K562 (cell line): ENCODE data around the gene PRKAG2.

Source experiments
- CCAR2 ChIP-seq: fragments of 200-400 bp; formaldehyde crosslinking; IDR thresholded peaks from 2 replicates; pipeline ENCODE4 v1.6.1; 2017; ENCODE audit warnings: mild to moderate bottlenecking, low read depth, low read length
- ELF1 ChIP-seq: fragments of 200-800 bp; sonication (Bioruptor generic); IDR thresholded peaks from 2 replicates; pipeline ENCODE4 v1.6.1; 2016; ENCODE audit warnings: missing genetic modification characterization, missing compliant biosample characterization
- POLR2AphosphoS5 ChIP-seq: IDR thresholded peaks from 2 replicates; pipeline ENCODE4 v1.6.1; 2011; ENCODE audit warnings: mild to moderate bottlenecking, low read depth, low read length, moderate library complexity; ENCODE audit not compliant: control insufficient read depth, insufficient read depth
- RBFOX2 ChIP-seq: fragments of 200-400 bp; formaldehyde crosslinking; IDR thresholded peaks from 2 replicates; pipeline ENCODE4 v1.6.1; 2017; ENCODE audit warnings: low read depth, mild to moderate bottlenecking, low read length, moderate library complexity
- SIN3A ChIP-seq, 2 experiments: fragments of 150-350 bp in 1 of 2; IDR thresholded peaks; 2 replicates each; pipeline ENCODE4 v1.6.1; 2011 to 2016; ENCODE audit warnings: borderline replicate concordance in 2 of 2, low read depth in 2 of 2, low read length in 2 of 2, mild to moderate bottlenecking in 2 of 2, moderate library complexity in 2 of 2; ENCODE audit not compliant: control insufficient read depth in 1 of 2
- SMAD2 ChIP-seq: fragments of 150-350 bp; IDR thresholded peaks from 2 replicates; pipeline ENCODE4 v1.6.1; 2014; ENCODE audit warnings: low read depth, mild to moderate bottlenecking, low read length
- ZNF263 ChIP-seq: sonication (generic); formaldehyde crosslinking; IDR thresholded peaks from 2 replicates; pipeline ENCODE4 v1.8.0; 2022; ENCODE audit warnings: mild to moderate bottlenecking, missing genetic modification reagents, borderline replicate concordance
- ZNF76 ChIP-seq: fragments of 250-450 bp; sonication (Bioruptor Pico); IDR thresholded peaks from 2 replicates; pipeline ENCODE4 v1.4.0; 2020; ENCODE audit warnings: mild to moderate bottlenecking, moderate library complexity, borderline replicate concordance
- TF ChIP-seq, protein P1 (sequence below): sonication (generic); formaldehyde crosslinking; IDR thresholded peaks from 2 replicates; pipeline ENCODE4 v1.9.0; 2022; ENCODE audit warnings: mild to moderate bottlenecking, missing genetic modification reagents
- TF ChIP-seq, protein P2 (sequence below): sonication (generic); formaldehyde crosslinking; IDR thresholded peaks from 2 replicates; pipeline ENCODE4 v1.8.1; 2023; ENCODE audit warnings: mild to moderate bottlenecking, missing genetic modification reagents
- TF ChIP-seq, protein P3 (sequence below), 3 experiments: IDR thresholded peaks in 2 of 3; conservative IDR thresholded peaks in 1 of 3; 2 replicates each; pipeline ENCODE4 v1.5.1; 2011 to 2012; ENCODE audit warnings: low read length in 3 of 3, mild to moderate bottlenecking in 3 of 3, control low read depth in 2 of 3, improper control_type of control experiment in 1 of 3, inconsistent platforms in 1 of 3, low read depth in 1 of 3, mixed read lengths in 1 of 3, moderate library complexity in 1 of 3; ENCODE audit not compliant: insufficient read depth in 2 of 3

- TF ChIP-seq ZNF263 (CRISPR knock-in tag) = peak; percentile 86
- TF ChIP-seq ZNF76 (CRISPR knock-in tag) = no peak
- TF ChIP-seq SIN3A (IDR thresholded peaks at IDR 0.05; ENCODE audit: borderline replicate concordance in 2 of 2, control insufficient read depth in 1 of 2, low read depth in 2 of 2, low read length in 2 of 2) = no peak
- TF ChIP-seq, protein P1, sequence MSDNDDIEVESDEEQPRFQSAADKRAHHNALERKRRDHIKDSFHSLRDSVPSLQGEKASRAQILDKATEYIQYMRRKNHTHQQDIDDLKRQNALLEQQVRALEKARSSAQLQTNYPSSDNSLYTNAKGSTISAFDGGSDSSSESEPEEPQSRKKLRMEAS (CRISPR knock-in tag) = no peak
- TF ChIP-seq POLR2AphosphoS5 = no peak
- TF ChIP-seq, protein P2, sequence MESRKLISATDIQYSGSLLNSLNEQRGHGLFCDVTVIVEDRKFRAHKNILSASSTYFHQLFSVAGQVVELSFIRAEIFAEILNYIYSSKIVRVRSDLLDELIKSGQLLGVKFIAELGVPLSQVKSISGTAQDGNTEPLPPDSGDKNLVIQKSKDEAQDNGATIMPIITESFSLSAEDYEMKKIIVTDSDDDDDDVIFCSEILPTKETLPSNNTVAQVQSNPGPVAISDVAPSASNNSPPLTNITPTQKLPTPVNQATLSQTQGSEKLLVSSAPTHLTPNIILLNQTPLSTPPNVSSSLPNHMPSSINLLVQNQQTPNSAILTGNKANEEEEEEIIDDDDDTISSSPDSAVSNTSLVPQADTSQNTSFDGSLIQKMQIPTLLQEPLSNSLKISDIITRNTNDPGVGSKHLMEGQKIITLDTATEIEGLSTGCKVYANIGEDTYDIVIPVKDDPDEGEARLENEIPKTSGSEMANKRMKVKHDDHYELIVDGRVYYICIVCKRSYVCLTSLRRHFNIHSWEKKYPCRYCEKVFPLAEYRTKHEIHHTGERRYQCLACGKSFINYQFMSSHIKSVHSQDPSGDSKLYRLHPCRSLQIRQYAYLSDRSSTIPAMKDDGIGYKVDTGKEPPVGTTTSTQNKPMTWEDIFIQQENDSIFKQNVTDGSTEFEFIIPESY (CRISPR knock-in tag) = no peak
- TF ChIP-seq CCAR2 = no peak
- no peak for TF ChIP-seq ELF1 (tag)
- TF ChIP-seq RBFOX2 = no peak
- no peak for TF ChIP-seq SMAD2
- TF ChIP-seq, protein P3, sequence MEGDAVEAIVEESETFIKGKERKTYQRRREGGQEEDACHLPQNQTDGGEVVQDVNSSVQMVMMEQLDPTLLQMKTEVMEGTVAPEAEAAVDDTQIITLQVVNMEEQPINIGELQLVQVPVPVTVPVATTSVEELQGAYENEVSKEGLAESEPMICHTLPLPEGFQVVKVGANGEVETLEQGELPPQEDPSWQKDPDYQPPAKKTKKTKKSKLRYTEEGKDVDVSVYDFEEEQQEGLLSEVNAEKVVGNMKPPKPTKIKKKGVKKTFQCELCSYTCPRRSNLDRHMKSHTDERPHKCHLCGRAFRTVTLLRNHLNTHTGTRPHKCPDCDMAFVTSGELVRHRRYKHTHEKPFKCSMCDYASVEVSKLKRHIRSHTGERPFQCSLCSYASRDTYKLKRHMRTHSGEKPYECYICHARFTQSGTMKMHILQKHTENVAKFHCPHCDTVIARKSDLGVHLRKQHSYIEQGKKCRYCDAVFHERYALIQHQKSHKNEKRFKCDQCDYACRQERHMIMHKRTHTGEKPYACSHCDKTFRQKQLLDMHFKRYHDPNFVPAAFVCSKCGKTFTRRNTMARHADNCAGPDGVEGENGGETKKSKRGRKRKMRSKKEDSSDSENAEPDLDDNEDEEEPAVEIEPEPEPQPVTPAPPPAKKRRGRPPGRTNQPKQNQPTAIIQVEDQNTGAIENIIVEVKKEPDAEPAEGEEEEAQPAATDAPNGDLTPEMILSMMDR (IDR thresholded peaks at IDR 0.05 in 2 of 3, conservative IDR thresholded peaks at IDR 0.05 in 1 of 3; ENCODE audit: insufficient read depth in 2 of 3, low read depth in 1 of 3, low read length in 3 of 3) = no peak
These were observed 68.3 kb downstream of the PRKAG2 start for GRCh38 chr7:151808400-151809145.
